Fibroblast of villous mesenchyme (primary cell): ENCODE data around the gene MCRIP1. TPM values are rescaled to one million over a fixed set of nuclear protein-coding genes. Genes with fewer than 3 reads are reported as not detected.

Experiments
- DNase-seq: peaks from one replicate; pipeline ENCODE4 v3.0.0-alpha.2; 2010; ENCODE audit warnings: low read depth
- H3K4me3 ChIP-seq: 2 replicates; pipeline ENCODE4 v1.5.1; 2011; ENCODE audit warnings: low read depth, mild to moderate bottlenecking, low read length
- total RNA-seq: library from RNA; depleted of rRNA; stranded (reverse); fragments of >200 nt; gene quantifications from 2 replicates; pipeline ENCODE4 v1.2.3, GENCODE V29; 2012
- TF ChIP-seq, protein P1 (sequence below): IDR thresholded peaks from 2 replicates; pipeline ENCODE4 v1.5.1; 2012; ENCODE audit warnings: low read depth, mild to moderate bottlenecking, low read length; ENCODE audit not compliant: insufficient read depth

Gene MCRIP1
- total RNA-seq, 1 donor, result 55.7 TPM

DNA sequence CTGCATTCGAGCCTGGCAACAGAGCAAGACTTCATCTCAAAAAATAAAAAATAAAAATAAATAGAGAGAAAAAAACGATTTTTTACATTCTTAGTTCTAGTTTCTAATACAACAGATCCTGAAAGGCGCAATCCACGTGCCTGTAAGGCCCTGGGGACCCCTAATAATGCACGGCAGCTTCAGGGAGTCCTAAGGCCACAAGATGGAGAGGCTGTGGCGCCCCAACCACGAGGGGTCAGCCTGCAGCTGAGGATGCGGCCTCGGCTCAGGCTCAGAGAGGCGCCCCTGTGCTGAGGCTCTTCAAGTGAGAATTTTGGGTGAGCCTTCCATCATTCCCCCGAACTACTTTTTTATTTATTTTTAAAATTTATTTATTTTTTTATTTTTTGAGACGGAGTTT lies 16.4 kb upstream of the MCRIP1 start:
- TF ChIP-seq, protein P1, sequence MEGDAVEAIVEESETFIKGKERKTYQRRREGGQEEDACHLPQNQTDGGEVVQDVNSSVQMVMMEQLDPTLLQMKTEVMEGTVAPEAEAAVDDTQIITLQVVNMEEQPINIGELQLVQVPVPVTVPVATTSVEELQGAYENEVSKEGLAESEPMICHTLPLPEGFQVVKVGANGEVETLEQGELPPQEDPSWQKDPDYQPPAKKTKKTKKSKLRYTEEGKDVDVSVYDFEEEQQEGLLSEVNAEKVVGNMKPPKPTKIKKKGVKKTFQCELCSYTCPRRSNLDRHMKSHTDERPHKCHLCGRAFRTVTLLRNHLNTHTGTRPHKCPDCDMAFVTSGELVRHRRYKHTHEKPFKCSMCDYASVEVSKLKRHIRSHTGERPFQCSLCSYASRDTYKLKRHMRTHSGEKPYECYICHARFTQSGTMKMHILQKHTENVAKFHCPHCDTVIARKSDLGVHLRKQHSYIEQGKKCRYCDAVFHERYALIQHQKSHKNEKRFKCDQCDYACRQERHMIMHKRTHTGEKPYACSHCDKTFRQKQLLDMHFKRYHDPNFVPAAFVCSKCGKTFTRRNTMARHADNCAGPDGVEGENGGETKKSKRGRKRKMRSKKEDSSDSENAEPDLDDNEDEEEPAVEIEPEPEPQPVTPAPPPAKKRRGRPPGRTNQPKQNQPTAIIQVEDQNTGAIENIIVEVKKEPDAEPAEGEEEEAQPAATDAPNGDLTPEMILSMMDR, result no peak
- H3K4me3 ChIP-seq, result no peak overlapping the region
- DNase-seq, result no peak

DNA sequence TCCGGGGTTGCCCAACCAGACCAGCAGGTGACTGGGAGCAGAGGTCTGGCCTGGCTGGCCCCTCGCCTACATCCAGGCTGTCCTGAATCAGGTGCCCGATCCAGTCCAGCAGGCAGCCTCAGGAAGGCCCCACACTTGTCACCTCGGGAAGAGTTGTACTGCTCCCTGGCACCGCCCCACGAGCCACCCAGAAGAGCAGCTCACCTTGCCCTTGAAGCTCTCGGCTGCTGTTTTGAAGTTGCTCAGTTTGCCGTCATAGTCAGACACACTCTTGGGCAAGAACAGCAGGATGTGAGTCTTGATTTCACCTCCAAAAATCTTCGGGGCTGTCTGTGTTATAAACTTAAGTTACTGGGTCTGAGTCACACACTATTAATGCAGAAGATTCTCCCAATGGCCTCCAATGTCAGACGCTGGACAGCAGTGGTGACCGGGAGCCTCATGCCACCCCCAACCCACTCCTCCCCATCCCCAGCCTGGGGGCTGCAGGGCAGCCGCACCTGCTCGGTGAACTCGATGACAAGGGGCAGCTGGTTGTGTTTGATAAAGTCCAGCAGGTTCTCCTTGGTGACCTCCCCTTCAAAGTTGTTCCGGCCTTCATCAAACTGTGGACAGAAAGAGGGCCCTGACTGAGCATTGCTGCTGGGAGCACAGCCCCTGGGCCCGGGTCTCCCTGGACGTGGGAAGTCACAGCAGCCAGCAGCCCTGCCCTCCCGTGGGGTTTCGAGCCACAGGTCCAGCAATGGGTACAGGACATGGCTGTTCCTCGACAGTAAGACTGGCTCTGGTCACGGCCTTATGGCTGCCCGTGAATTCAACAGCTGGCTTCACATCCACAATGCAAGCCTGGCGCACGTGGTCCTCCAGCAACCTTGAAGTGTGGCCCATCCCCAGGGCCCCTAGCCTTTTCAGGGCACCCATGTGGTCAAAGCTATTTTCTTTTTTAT lies 13.9 kb upstream of the MCRIP1 start:
- no peak overlapping the region for H3K4me3 ChIP-seq
- no peak for DNase-seq
- TF ChIP-seq, protein P1, result no peak

DNA sequence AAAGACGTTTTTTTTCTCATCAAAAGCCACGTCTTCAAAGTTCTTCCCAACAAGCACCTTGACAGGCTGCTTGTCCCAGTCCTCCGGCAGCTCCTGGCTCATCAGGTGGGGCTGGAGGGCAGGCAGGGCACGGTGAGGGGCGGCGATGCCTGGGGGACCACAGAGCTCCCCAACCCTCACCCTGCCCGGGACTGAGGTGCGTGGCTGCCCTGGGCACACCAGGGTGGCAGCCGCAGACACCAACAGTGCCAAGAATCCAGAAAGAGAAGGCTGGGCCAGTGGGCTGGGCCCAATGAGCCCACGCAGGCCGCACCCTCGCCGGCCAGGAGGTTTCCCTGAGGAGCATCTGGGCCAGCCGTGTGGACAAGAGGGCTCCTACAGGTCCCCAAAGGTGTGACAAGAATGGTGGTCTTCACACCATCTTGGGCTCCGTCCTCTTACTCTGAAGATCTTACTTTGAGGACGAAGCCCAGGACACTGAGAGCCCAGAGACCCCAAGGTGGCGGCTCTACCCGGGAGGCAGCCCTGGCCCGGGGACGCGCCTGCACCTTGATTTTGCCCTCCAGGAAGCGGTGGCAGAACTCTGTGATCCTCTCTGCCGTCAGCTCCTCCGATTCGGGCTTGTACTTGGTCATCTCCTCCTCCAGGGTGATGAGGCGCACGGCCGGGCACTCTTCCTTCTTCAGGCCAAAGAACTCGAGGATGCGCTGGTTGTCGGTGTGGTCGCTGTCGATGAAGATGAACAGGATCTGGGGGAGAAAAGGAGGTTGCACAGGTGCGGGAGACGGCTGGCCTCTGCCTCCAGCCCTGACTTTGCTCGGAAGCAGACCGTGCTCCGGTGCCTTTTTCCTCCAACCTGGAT lies 13.0 kb upstream of the MCRIP1 start:
- no peak for DNase-seq
- H3K4me3 ChIP-seq, result no peak overlapping the region
- TF ChIP-seq, protein P1, result no peak

DNA sequence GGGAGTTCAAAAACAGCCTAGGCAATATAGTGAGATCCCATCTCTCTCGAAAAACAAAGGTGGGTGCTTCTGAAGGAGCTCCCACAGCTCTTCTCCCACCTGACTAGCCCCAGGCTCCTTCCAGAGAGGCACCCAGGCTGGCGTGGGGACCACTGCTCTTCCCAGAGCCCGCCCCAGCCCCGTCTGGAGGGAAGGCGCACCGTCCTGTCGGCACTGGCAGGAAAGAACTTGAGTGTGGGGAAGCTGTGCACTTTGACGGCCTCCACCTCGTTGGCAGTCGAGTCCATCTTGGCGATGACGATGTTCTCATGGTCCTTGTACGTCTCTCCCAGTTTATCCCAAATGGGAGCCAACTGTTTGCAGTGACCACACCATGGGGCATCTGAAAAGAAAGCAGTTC lies 12.3 kb upstream of the MCRIP1 start:
- TF ChIP-seq, protein P1, result no peak
- no peak overlapping the region for H3K4me3 ChIP-seq
- DNase-seq, result no peak

DNA sequence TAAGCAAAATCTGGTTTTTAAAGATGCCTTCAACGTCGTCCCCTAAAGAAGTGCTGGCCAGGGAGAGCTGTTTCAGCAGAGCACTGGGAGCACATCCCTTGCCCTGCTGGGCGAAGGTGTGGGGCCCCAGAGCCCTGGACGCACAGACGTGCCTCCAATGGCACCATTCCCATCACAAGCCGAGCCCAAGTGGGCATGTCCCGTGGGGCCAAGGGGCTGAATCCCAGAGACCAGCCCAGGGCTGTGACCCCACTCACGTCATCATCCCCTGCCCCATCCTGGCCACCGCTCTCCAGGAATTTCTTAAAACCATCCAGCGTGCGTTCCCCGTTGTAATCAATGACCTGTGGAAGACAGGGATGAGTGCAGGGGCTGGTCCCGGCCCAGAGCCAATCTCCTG lies 11.8 kb upstream of the MCRIP1 start:
- H3K4me3 ChIP-seq, result no peak overlapping the region
- TF ChIP-seq, protein P1, result no peak
- no peak for DNase-seq

DNA sequence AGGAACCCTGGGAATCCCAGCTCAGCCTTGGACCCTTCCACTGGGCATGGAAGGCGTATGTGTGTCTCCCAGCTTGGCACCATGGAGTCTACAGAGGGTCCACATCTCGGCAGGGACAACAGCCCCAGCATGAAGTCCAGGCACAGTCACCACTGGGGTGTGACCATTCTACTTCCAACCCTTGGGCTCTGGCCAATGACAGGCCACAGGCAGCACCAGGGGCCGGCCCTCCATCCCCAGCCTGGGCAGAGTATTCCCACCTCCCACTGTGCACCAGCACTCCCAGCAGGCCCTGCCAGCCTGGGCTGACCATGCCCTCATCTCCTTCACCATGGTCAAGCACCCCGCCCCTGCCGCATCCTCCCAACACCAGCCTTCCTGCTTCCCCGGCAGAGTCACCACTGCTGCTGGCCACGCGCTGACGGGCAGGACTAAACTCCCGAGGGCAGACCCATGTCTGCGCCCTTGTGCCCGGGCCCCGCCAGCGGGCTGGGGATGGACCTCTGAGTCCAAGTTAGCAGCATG lies 11.3 kb upstream of the MCRIP1 start:
- DNase-seq, result no peak
- TF ChIP-seq, protein P1, result no peak
- H3K4me3 ChIP-seq, result no peak overlapping the region
